ENCODE data around the gene VSIR.

Gene VSIR

GRCh38 chr10:71814922-71815411, 41.6 kb upstream of the VSIR start:
- TF ChIP-seq CTCF (IDR thresholded peaks at IDR 0.05; ENCODE audit: control extremely low read depth, extremely low read depth, low read depth, missing control alignments): no peak
- POLR2A ChIA-PET: interaction anchor here (0.6 kb wide), 1 partner anchor 1377 kb away, joined by 14 read pairs; no protein-coding TSS in a partner anchor
- CTCF ChIA-PET: interaction anchor here (1.2 to 5.1 kb wide), 5 partner anchors 11 to 117 kb away, joined by 3 to 34 read pairs (median 4); partner anchors contain the start of gene VSIR
- DNase-seq (ENCODE audit: extremely low spot score): no peak

DNA sequence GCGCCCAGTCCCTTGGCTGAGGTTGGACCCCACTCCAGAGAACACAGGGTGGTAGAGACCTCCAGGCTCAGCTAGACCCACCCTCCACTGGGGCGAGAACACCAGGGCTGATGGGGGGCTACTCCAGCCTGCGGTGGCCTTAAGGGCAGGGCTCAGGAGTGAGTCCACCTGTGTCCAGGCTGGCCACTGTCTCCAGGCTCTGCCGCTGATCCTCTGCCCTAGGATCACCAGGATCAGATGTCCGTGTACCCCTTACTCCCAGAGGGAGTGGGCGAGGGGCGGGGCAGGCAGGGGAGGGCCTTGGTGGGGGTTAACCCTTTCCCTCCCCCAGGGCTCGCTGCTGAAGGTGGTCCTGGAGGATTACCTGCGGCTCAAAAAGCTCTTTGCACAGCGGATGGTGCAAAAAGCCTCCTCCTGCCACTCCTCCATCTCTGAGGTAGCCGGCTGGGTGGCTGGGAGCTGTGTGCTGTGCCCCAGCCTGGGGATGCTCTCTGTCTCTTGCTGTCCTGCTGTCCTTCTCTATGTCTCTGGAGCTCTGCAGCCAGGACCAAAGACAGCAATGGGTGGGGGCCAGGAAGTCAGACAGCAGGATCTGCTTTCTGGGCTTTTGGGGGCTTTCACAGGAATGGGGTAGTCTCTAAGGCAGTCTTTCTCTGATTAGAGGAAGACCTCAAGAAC, 39.7 kb upstream of the VSIR start:
- ChIA-PET CTCF (interaction anchor here (0.8 to 5.1 kb wide), 27 partner anchors 10 to 511 kb away, joined by 3 to 34 read pairs (median 6); partner anchors contain the start of genes SLC29A3 and VSIR), POLR2A (no interaction called here)
- TF ChIP-seq CTCF (IDR thresholded peaks at IDR 0.05; ENCODE audit: control extremely low read depth, extremely low read depth, low read depth, missing control alignments): no peak
- DNase-seq (ENCODE audit: extremely low spot score): no peak

GRCh38 chr10:71812016-71812912, 38.9 kb upstream of the VSIR start:
- TF ChIP-seq CTCF (IDR thresholded peaks at IDR 0.05; ENCODE audit: control extremely low read depth, extremely low read depth, low read depth, missing control alignments): peak; percentile 92
- CTCF ChIA-PET: interaction anchor here (0.8 to 5.1 kb wide), 42 partner anchors 9 to 510 kb away, joined by 3 to 34 read pairs (median 4); partner anchors contain the start of genes SLC29A3 and VSIR

GRCh38 chr10:71811351-71811750, 38.0 kb upstream of the VSIR start:
- no peak for DNase-seq (ENCODE audit: extremely low spot score)
- ChIA-PET POLR2A (interaction anchor here (0.6 kb wide), 2 partner anchors 40 to 85 kb away, joined by 4 read pairs; no protein-coding TSS in a partner anchor), CTCF (interaction anchor here (0.6 to 5.1 kb wide), 37 partner anchors 8 to 509 kb away, joined by 3 to 34 read pairs (median 4); partner anchors contain the start of genes SLC29A3 and VSIR)
- no peak for TF ChIP-seq CTCF (IDR thresholded peaks at IDR 0.05; ENCODE audit: control extremely low read depth, extremely low read depth, low read depth, missing control alignments)

More at GRCh38 chr10:71812016-71812912, 38.9 kb upstream of the VSIR start:
- peak; percentile 87 for DNase-seq (ENCODE audit: extremely low spot score)
- POLR2A ChIA-PET: no interaction called here

GRCh38 chr10:71810048-71810750, 36.9 kb upstream of the VSIR start:
- POLR2A ChIA-PET: no interaction called here
- no peak for DNase-seq (ENCODE audit: extremely low spot score)
- CTCF ChIA-PET: interaction anchor here (1.4 to 3.4 kb wide), 5 partner anchors 26 to 103 kb away, joined by 3 to 18 read pairs (median 14); partner anchors contain the start of gene VSIR
- no peak for TF ChIP-seq CTCF (IDR thresholded peaks at IDR 0.05; ENCODE audit: control extremely low read depth, extremely low read depth, low read depth, missing control alignments)

All from GM10248 (cell line).